Hepatocyte (in vitro differentiated cells): ENCODE measurements around the gene SLC1A4. TPM values are rescaled to one million over a fixed set of nuclear protein-coding genes. Genes with fewer than 3 reads are reported as not detected.

Experiments used
- DNase-seq: peaks from one replicate; pipeline ENCODE4 v3.0.0-alpha.2; 2016; ENCODE audit warnings: low spot score
- H2AFZ ChIP-seq: fragments of 200-600 bp; sonication (generic); 2 replicates; pipeline ENCODE4 v1.6.0; 2016; ENCODE audit warnings: antibody characterized with exemption, mild to moderate bottlenecking
- H3K27ac ChIP-seq: fragments of 200-600 bp; sonication (generic); 2 replicates; pipeline ENCODE4 v1.5.1; 2016; ENCODE audit warnings: mild to moderate bottlenecking
- H3K27me3 ChIP-seq: fragments of 200-600 bp; sonication (generic); 2 replicates; pipeline ENCODE4 v1.6.1; 2016
- H3K36me3 ChIP-seq: fragments of 200-600 bp; sonication (generic); replicated peaks from 2 replicates; pipeline ENCODE4 v1.5.1; 2016; ENCODE audit warnings: low read depth; ENCODE audit not compliant: insufficient read depth
- H3K4me1 ChIP-seq: fragments of 200-600 bp; sonication (generic); 2 replicates; pipeline ENCODE4 v1.5.1; 2016; ENCODE audit warnings: mild to moderate bottlenecking, moderate library complexity; ENCODE audit not compliant: insufficient read depth
- H3K4me2 ChIP-seq: fragments of 200-600 bp; sonication (generic); 2 replicates; pipeline ENCODE4 v1.6.0; 2016
- H3K4me3 ChIP-seq: fragments of 200-600 bp; sonication (generic); 2 replicates; pipeline ENCODE4 v1.5.1; 2016; ENCODE audit warnings: mild to moderate bottlenecking
- H3K79me2 ChIP-seq: fragments of 200-600 bp; sonication (generic); 2 replicates; pipeline ENCODE4 v1.6.0; 2017; ENCODE audit warnings: mild to moderate bottlenecking
- H3K9me2 ChIP-seq: fragments of 200-600 bp; sonication (generic); replicated peaks from 2 replicates; pipeline ENCODE4 v1.6.0; 2017; ENCODE audit warnings: mild to moderate bottlenecking; ENCODE audit not compliant: insufficient read depth
- H3K9me3 ChIP-seq: fragments of 200-600 bp; sonication (generic); 2 replicates; pipeline ENCODE4 v1.5.1; 2016; ENCODE audit warnings: low read depth, mild to moderate bottlenecking
- H4K20me1 ChIP-seq: fragments of 200-600 bp; sonication (generic); 2 replicates; pipeline ENCODE4 v1.6.0; 2016; ENCODE audit warnings: mild to moderate bottlenecking; ENCODE audit not compliant: insufficient read depth, poor library complexity, severe bottlenecking
- CTCF ChIP-seq: fragments of 200-600 bp; sonication (generic); IDR thresholded peaks from 2 replicates; pipeline ENCODE4 v1.5.1; 2016; ENCODE audit warnings: antibody characterized with exemption, mild to moderate bottlenecking; ENCODE audit not compliant: poor library complexity
- EZH2 ChIP-seq: fragments of 200-600 bp; sonication (generic); IDR thresholded peaks from 2 replicates; pipeline ENCODE4 v1.6.1; 2016; ENCODE audit warnings: antibody characterized with exemption, mild to moderate bottlenecking, borderline replicate concordance
- EZH2phosphoT487 ChIP-seq: fragments of 200-600 bp; sonication (generic); IDR thresholded peaks from one replicate; pipeline ENCODE4 v1.6.1; 2018; ENCODE audit warnings: antibody characterized with exemption, mild to moderate bottlenecking, low read depth, moderate library complexity; ENCODE audit not compliant: unreplicated experiment, severe bottlenecking
- WGBS: methylation state at CpG from one replicate; pipeline ENCODE4 v1.1.6; 2016; ENCODE audit warnings: low lambda C conversion rate; ENCODE audit errors: missing lambda C conversion rate; 5-methylcytosine and 5-hydroxymethylcytosine counted together
- polyA plus RNA-seq: library from polyadenylated mRNA; unstranded; fragments of >200 nt; fragmentation: Nextera tagmentation; extraction: Ambion mirVana; gene quantifications from 2 replicates; pipeline ENCODE4 v1.2.1, GENCODE V29; 2016
- total RNA-seq: library from RNA; depleted of rRNA; stranded (reverse); fragments of >200 nt; gene quantifications from 2 replicates; pipeline ENCODE4 v1.2.3, GENCODE V29; 2014

Gene SLC1A4
- total and polyA plus RNA-seq, 2 experiments from 2014 or later, result 14.2 to 17.8 TPM

GRCh38 chr2:64982311-64982857, 6.8 kb upstream of the SLC1A4 start:
- no peak overlapping the region for H3K4me3 ChIP-seq
- 57% methylated on average over 2 of the region's 2 CpGs for WGBS
- TF ChIP-seq EZH2 (no peak), CTCF (no peak), EZH2phosphoT487 (no peak)
- no peak for DNase-seq
- H3K36me3 ChIP-seq, result no peaks in the 10 kb centered on the region
- no peaks in the 10 kb centered on the region for H3K9me3 ChIP-seq
- H2AFZ ChIP-seq, result no peak overlapping the region
- peaks cover 14% of the 10 kb centered on the region for H3K4me1 ChIP-seq
- no peaks in the 10 kb centered on the region for H3K9me2 ChIP-seq
- H3K27ac ChIP-seq, result no peak overlapping the region
- H3K4me2 ChIP-seq, result peak overlapping the region; percentile 22
- H4K20me1 ChIP-seq, result no peaks in the 10 kb centered on the region
- H3K79me2 ChIP-seq, result no peaks in the 10 kb centered on the region
- no peaks in the 10 kb centered on the region for H3K27me3 ChIP-seq

- Histone ChIP-seq H3K9me2 (no peaks in the 10 kb centered on the region), H3K9me3 (no peaks in the 10 kb centered on the region), H3K4me2 (peak overlapping the region; percentile 22), H3K36me3 (no peaks in the 10 kb centered on the region), H4K20me1 (no peaks in the 10 kb centered on the region), H3K27me3 (no peaks in the 10 kb centered on the region), H3K27ac (no peak overlapping the region), H3K79me2 (no peaks in the 10 kb centered on the region), H3K4me1 (peaks cover 14% of the 10 kb centered on the region), H3K4me3 (no peak overlapping the region), H2AFZ (no peak overlapping the region)
- WGBS, result 57% methylated on average over 2 of the region's 2 CpGs
- no peak for DNase-seq
- no peak for TF ChIP-seq EZH2phosphoT487
- TF ChIP-seq CTCF, result no peak
- TF ChIP-seq EZH2, result no peak
Observed at GRCh38 chr2:64982932-64983331, 6.3 kb upstream of the SLC1A4 start.

GRCh38 chr2:64985447-64985846, 3.8 kb upstream of the SLC1A4 start:
- no peak for DNase-seq
- Histone ChIP-seq H3K27me3 (peaks cover 3% of the 10 kb centered on the region), H3K4me3 (no peak overlapping the region), H3K27ac (no peak overlapping the region), H2AFZ (no peak overlapping the region), H3K79me2 (peaks cover 2% of the 10 kb centered on the region), H3K4me2 (no peak overlapping the region), H3K9me3 (no peaks in the 10 kb centered on the region), H3K9me2 (no peaks in the 10 kb centered on the region), H3K36me3 (no peaks in the 10 kb centered on the region), H4K20me1 (no peaks in the 10 kb centered on the region), H3K4me1 (peaks cover 21% of the 10 kb centered on the region)
- 96% methylated on average over 7 of the region's 7 CpGs for WGBS
- no peak for TF ChIP-seq EZH2
- TF ChIP-seq EZH2phosphoT487, result no peak
- no peak for TF ChIP-seq CTCF
